GM20000 (cell line): Measurements from ENCODE around the gene EXOC4.

Experiments
- DNase-seq: peaks from one replicate; pipeline ENCODE4 v3.0.0; 2012; ENCODE audit warnings: low spot score
- CTCF ChIP-seq: IDR thresholded peaks from 2 replicates; pipeline ENCODE4 v1.5.1; 2012; ENCODE audit warnings: mild to moderate bottlenecking, control low read depth; ENCODE audit errors: extremely low read depth, missing control alignments

Gene EXOC4

GRCh38 chr7:133614251-133614650 is 361.4 kb downstream of the EXOC4 start:
- no peak for TF ChIP-seq CTCF
- no peak for DNase-seq

GRCh38 chr7:133618970-133619369 is 366.1 kb downstream of the EXOC4 start:
- no peak for DNase-seq
- TF ChIP-seq CTCF: no peak

- DNase-seq: no peak
- no peak for TF ChIP-seq CTCF
These were observed 366.6 kb downstream of the EXOC4 start for GRCh38 chr7:133619491-133619890.

- DNase-seq: no peak
- TF ChIP-seq CTCF: no peak
These were observed 370.8 kb downstream of the EXOC4 start for GRCh38 chr7:133623721-133624120.

- no peak for DNase-seq
These were observed 372.2 kb downstream of the EXOC4 start for GRCh38 chr7:133625046-133625445.

GRCh38 chr7:133629701-133630100 is 376.8 kb downstream of the EXOC4 start:
- DNase-seq: no peak
- TF ChIP-seq CTCF: no peak

More at GRCh38 chr7:133625046-133625445, 372.2 kb downstream of the EXOC4 start:
- TF ChIP-seq CTCF: no peak

GRCh38 chr7:133633055-133633454 is 380.2 kb downstream of the EXOC4 start:
- no peak for TF ChIP-seq CTCF
- DNase-seq: no peak
